OCI-LY3 (cell line): ENCODE measurements around the gene FAM163A.

Experiments used
- H2AFZ ChIP-seq: fragments of 200-600, 300-600 bp; shearing (Covaris generic); 2 replicates; pipeline ENCODE4 v1.6.0; 2014; ENCODE audit warnings: antibody characterized with exemption, low read depth, low read length
- H3K27ac ChIP-seq: fragments of 200-600, 300-600 bp; sonication (generic); 2 replicates; pipeline ENCODE4 v1.5.1; 2014; ENCODE audit warnings: mild to moderate bottlenecking, low read length, moderate library complexity, mixed read lengths
- H3K27me3 ChIP-seq: fragments of 200-600, 300-600 bp; sonication (generic); 2 replicates; pipeline ENCODE4 v1.6.1; 2014; ENCODE audit warnings: low read depth, low read length, mixed read lengths
- H3K36me3 ChIP-seq: fragments of 200-600, 300-600 bp; sonication (generic); replicated peaks from 2 replicates; pipeline ENCODE3; 2014; ENCODE audit warnings: low read depth, low read length, mixed read lengths
- H3K4me1 ChIP-seq: fragments of 300-600, 200-600 bp; sonication (generic); 2 replicates; pipeline ENCODE4 v1.6.1; 2014; ENCODE audit warnings: low read length, mixed read lengths
- H3K4me2 ChIP-seq: fragments of 200-600, 300-600 bp; sonication (generic); 2 replicates; pipeline ENCODE4 v1.6.1; 2014; ENCODE audit warnings: low read length, mixed read lengths
- H3K4me3 ChIP-seq: fragments of 300-600, 200-600 bp; sonication (generic); 2 replicates; pipeline ENCODE4 v1.5.1; 2014; ENCODE audit warnings: antibody characterized with exemption, mild to moderate bottlenecking, low read length, moderate library complexity
- H3K79me2 ChIP-seq: fragments of 300-600, 200-600 bp; shearing (Covaris generic); 2 replicates; pipeline ENCODE4 v1.6.1; 2014; ENCODE audit warnings: mild to moderate bottlenecking, low read length, mixed read lengths
- H3K9ac ChIP-seq: fragments of 300-600, 200-600 bp; shearing (Covaris generic); 2 replicates; pipeline ENCODE4 v1.6.0; 2014; ENCODE audit warnings: mild to moderate bottlenecking, low read length, moderate library complexity
- H3K9me3 ChIP-seq: fragments of 200-600, 300-600 bp; shearing (Covaris generic); 2 replicates; pipeline ENCODE4 v1.6.1; 2014; ENCODE audit warnings: low read length, mixed read lengths; ENCODE audit not compliant: insufficient read depth
- H4K20me1 ChIP-seq: fragments of 200-600, 300-600 bp; sonication (generic); 2 replicates; pipeline ENCODE4 v1.6.1; 2016; ENCODE audit warnings: low read length, mixed read lengths; ENCODE audit not compliant: insufficient read depth
- CTCF ChIP-seq: fragments of 200-600, 300-600 bp; sonication (generic); IDR thresholded peaks from 2 replicates; pipeline ENCODE4 v1.5.1; 2014; ENCODE audit warnings: antibody characterized with exemption, low read length, low read depth
- EZH2phosphoT487 ChIP-seq: fragments of 200-600 bp; shearing (Covaris generic); IDR thresholded peaks from 2 replicates; pipeline ENCODE4 v1.6.1; 2018; ENCODE audit warnings: antibody characterized with exemption, mixed run types, low read depth

FAM163A gene

GRCh38 chr1:179817056-179817455 is 74.0 kb downstream of the FAM163A start:
- no peak for TF ChIP-seq EZH2phosphoT487
- peaks cover 12% of the 10 kb centered on the region for H3K4me1 ChIP-seq
- no peaks in the 10 kb centered on the region for H3K79me2 ChIP-seq
- no peak overlapping the region for H3K27ac ChIP-seq
- H3K27me3 ChIP-seq: peaks cover 19% of the 10 kb centered on the region
- no peak overlapping the region for H2AFZ ChIP-seq
- no peak overlapping the region for H3K4me2 ChIP-seq
- no peak overlapping the region for H3K4me3 ChIP-seq
- H3K9ac ChIP-seq: no peak overlapping the region
- H4K20me1 ChIP-seq: no peaks in the 10 kb centered on the region
- H3K9me3 ChIP-seq: no peaks in the 10 kb centered on the region
- H3K36me3 ChIP-seq: no peaks in the 10 kb centered on the region

GRCh38 chr1:179817789-179818188 is 74.7 kb downstream of the FAM163A start:
- H3K9me3 ChIP-seq: no peaks in the 10 kb centered on the region
- TF ChIP-seq CTCF (no peak), EZH2phosphoT487 (no peak)
- no peak overlapping the region for H3K4me3 ChIP-seq
- no peak overlapping the region for H3K4me2 ChIP-seq
- H3K9ac ChIP-seq: no peak overlapping the region
- H3K27me3 ChIP-seq: peaks cover 17% of the 10 kb centered on the region
- H3K36me3 ChIP-seq: no peaks in the 10 kb centered on the region
- no peaks in the 10 kb centered on the region for H3K79me2 ChIP-seq
- no peak overlapping the region for H2AFZ ChIP-seq
- H3K27ac ChIP-seq: no peak overlapping the region
- H3K4me1 ChIP-seq: peaks cover 12% of the 10 kb centered on the region
- H4K20me1 ChIP-seq: no peaks in the 10 kb centered on the region

- Histone ChIP-seq H3K4me3 (no peak overlapping the region), H3K4me2 (no peak overlapping the region)
These were observed 75.2 kb downstream of the FAM163A start for GRCh38 chr1:179818260-179818659.

GRCh38 chr1:179818743-179819173 is 75.7 kb downstream of the FAM163A start:
- TF ChIP-seq CTCF (no peak), EZH2phosphoT487 (no peak)
- Histone ChIP-seq H3K4me3 (no peak overlapping the region), H3K9ac (no peak overlapping the region), H3K36me3 (no peaks in the 10 kb centered on the region), H3K27me3 (peaks cover 14% of the 10 kb centered on the region), H3K4me2 (no peak overlapping the region), H3K4me1 (peaks cover 12% of the 10 kb centered on the region), H2AFZ (no peak overlapping the region), H3K27ac (no peak overlapping the region), H4K20me1 (no peaks in the 10 kb centered on the region), H3K79me2 (no peaks in the 10 kb centered on the region), H3K9me3 (no peaks in the 10 kb centered on the region)

More at GRCh38 chr1:179818260-179818659, 75.2 kb downstream of the FAM163A start:
- Histone ChIP-seq H3K9me3 (no peaks in the 10 kb centered on the region), H3K9ac (no peak overlapping the region), H3K27ac (no peak overlapping the region), H3K4me1 (peaks cover 12% of the 10 kb centered on the region), H3K27me3 (peaks cover 16% of the 10 kb centered on the region), H3K79me2 (no peaks in the 10 kb centered on the region), H4K20me1 (no peaks in the 10 kb centered on the region), H2AFZ (no peak overlapping the region), H3K36me3 (no peaks in the 10 kb centered on the region)
- TF ChIP-seq EZH2phosphoT487: no peak
- TF ChIP-seq CTCF: no peak
